Measurements from ENCODE around the gene NR2F1.

NR2F1 gene

DNA sequence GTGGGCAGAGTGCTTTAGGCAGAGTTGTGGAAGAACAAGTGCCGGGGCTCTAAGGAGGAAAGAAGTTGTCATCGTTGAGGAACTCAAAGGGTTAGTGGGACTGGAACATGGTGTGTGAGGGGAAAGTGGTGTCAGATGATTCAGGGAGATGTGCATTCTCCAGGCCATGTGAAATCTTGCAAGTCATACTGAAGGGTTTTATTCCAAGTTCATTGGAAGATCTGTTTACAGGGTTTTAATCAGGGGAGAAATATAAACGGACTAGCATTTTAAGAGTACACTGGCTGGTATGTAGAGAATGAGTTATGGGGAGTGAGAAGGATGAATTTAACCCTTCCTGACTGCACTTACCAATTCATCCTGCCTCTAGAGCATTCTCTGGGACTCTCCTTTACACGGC is 49.3 kb downstream of the NR2F1 start:
- peaks cover 0 to 7% of the 10 kb centered on the region in 2 experiments for H3K4me1 ChIP-seq (ENCODE audit: control insufficient read depth in 1 of 2, insufficient read depth in 1 of 2, low read depth in 1 of 2, low read length in 1 of 2)
- H3K9me3 ChIP-seq = no peaks in the 10 kb centered on the region
- H3K36me3 ChIP-seq = no peaks in the 10 kb centered on the region
- no peaks in the 10 kb centered on the region for H3K27me3 ChIP-seq
- TF ChIP-seq, protein P1, sequence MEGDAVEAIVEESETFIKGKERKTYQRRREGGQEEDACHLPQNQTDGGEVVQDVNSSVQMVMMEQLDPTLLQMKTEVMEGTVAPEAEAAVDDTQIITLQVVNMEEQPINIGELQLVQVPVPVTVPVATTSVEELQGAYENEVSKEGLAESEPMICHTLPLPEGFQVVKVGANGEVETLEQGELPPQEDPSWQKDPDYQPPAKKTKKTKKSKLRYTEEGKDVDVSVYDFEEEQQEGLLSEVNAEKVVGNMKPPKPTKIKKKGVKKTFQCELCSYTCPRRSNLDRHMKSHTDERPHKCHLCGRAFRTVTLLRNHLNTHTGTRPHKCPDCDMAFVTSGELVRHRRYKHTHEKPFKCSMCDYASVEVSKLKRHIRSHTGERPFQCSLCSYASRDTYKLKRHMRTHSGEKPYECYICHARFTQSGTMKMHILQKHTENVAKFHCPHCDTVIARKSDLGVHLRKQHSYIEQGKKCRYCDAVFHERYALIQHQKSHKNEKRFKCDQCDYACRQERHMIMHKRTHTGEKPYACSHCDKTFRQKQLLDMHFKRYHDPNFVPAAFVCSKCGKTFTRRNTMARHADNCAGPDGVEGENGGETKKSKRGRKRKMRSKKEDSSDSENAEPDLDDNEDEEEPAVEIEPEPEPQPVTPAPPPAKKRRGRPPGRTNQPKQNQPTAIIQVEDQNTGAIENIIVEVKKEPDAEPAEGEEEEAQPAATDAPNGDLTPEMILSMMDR (IDR thresholded peaks at IDR 0.05) = no peak
- no peak overlapping the region for H3K4me3 ChIP-seq (ENCODE audit: low read depth in 1 of 2, low read length in 1 of 2)
- H3K27ac ChIP-seq = no peak overlapping the region

DNA sequence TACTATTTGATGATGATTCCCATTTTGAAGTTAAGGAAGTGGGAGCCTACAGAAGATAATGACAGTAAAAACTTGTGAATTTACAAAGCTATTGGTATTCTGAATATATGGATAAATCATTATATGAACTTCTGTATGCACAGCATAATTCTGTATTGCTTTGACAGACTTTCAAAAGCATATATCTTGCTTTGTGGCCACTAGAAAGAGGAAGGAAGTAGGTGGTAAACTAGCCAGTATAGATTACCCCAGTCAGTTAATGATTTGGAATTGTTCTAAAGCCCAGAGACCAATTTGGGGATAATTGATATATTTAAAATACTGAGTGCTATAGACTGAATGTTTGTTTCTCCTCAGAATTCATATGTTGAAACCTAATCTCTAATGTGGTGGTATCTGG is 53.0 kb downstream of the NR2F1 start:
- Histone ChIP-seq H3K4me3 (ENCODE audit: low read depth in 1 of 2, low read length in 1 of 2) (no peak overlapping the region), H3K4me1 (ENCODE audit: control insufficient read depth in 1 of 2, insufficient read depth in 1 of 2, low read depth in 1 of 2, low read length in 1 of 2) (peaks cover 0 to 7% of the 10 kb centered on the region in 2 experiments), H3K27me3 (no peaks in the 10 kb centered on the region), H3K9me3 (no peaks in the 10 kb centered on the region), H3K36me3 (no peaks in the 10 kb centered on the region), H3K27ac (no peak overlapping the region)
- TF ChIP-seq, protein P1 (IDR thresholded peaks at IDR 0.05) = no peak

DNA sequence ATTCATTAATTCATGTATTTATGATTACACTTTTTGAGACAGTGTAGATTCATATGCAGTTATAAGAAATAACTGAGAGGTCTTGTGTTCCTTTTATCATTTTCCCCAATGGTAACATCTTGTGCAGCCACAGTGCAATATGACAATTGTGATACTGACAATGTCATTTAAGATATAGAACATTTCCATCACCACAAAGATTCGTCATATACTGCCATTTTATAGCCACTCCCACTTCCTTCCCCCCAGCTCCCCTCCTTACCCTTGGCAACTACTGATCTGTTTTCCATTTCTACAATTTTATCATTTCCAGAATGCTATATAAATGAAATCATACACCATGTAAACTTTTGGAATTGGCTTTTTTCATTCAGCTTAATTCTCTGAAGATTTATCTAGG is 53.8 kb downstream of the NR2F1 start:
- no peaks in the 10 kb centered on the region for H3K27me3 ChIP-seq
- TF ChIP-seq, protein P1 (IDR thresholded peaks at IDR 0.05) = no peak
- no peaks in the 10 kb centered on the region for H3K9me3 ChIP-seq
- no peak overlapping the region for H3K27ac ChIP-seq
- H3K4me3 ChIP-seq (ENCODE audit: low read depth in 1 of 2, low read length in 1 of 2) = no peak overlapping the region
- peaks cover 0 to 7% of the 10 kb centered on the region in 2 experiments for H3K4me1 ChIP-seq (ENCODE audit: control insufficient read depth in 1 of 2, insufficient read depth in 1 of 2, low read depth in 1 of 2, low read length in 1 of 2)
- H3K36me3 ChIP-seq = no peaks in the 10 kb centered on the region

DNA sequence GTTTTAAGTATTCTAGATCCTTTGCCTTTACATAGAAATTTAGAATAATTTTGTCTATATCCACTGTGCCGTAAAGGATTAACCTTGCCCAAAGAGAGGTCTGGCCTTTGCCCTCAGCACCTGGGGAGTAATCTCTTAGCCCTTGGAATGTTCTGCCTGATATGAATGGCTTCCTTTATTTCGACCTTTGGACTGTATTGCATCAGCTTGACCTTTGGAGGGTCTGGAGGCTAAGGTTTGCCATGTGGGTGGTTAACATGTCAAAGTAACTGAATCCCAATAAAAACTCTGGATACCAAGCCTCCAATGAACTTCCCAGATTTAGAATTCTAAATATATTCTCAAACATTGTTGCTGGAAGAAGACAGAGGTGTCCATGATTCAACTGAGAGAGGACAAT is 54.7 kb downstream of the NR2F1 start:
- Histone ChIP-seq H3K4me3 (ENCODE audit: low read depth in 1 of 2, low read length in 1 of 2) (no peak overlapping the region), H3K36me3 (no peaks in the 10 kb centered on the region), H3K4me1 (ENCODE audit: control insufficient read depth in 1 of 2, insufficient read depth in 1 of 2, low read depth in 1 of 2, low read length in 1 of 2) (peaks cover 0 to 7% of the 10 kb centered on the region in 2 experiments), H3K9me3 (no peaks in the 10 kb centered on the region), H3K27me3 (no peaks in the 10 kb centered on the region), H3K27ac (no peak overlapping the region)
- TF ChIP-seq, protein P1 (IDR thresholded peaks at IDR 0.05) = no peak

DNA sequence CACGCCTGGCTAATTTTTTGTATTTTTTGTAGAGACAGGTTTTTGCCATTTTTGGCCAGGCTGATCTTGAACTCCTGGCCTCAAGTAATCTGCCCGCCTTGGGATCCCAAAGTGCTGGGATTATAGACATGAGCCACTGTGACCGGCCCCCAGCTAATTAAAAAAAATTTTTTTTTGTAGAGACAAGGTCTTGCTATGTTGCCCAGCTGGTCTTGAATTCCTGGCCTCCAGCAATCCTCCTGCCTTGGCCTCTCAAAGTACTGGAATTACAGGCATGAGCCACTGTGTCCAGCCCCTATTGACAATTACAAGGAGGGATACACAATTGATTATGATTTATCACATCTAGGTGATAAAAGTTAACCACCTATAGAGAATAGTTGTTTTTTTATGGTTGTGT is 59.5 kb downstream of the NR2F1 start:
- Histone ChIP-seq H3K4me1 (ENCODE audit: control insufficient read depth in 1 of 2, insufficient read depth in 1 of 2, low read depth in 1 of 2, low read length in 1 of 2) (no peaks in the 10 kb centered on the region), H3K9me3 (no peaks in the 10 kb centered on the region), H3K4me3 (ENCODE audit: low read depth in 1 of 2, low read length in 1 of 2) (no peak overlapping the region), H3K27me3 (no peaks in the 10 kb centered on the region), H3K27ac (no peak overlapping the region), H3K36me3 (no peaks in the 10 kb centered on the region)
- TF ChIP-seq, protein P1 (IDR thresholded peaks at IDR 0.05) = no peak

Data from neutrophil (primary cell).